Natural killer cell treated with Interleukin-12 subunit alpha and Interleukin-12 subunit beta and Interleukin-15 and Interleukin-18, amount 100 ng/mL, for 72 hours (primary cell): ENCODE data around the gene COG7. TPM values are rescaled to one million over a fixed set of nuclear protein-coding genes. Genes with fewer than 3 reads are reported as not detected.
"Not testable (repeated sequence)": the region's sequence is repeated elsewhere in the genome, so short reads cannot be mapped to it uniquely, and the experiment has no call there.

Source experiments
- ATAC-seq, 2 donors: fragments of 150-1000 bp; cut with Tn5 transposase in 1 of 2; sonication (Bioruptor Pico), chemical (Tn5 transposase) in 1 of 2; 2 replicates each; pipeline ENCODE4 v1.10.0; 2021
- DNase-seq: peaks from one replicate; pipeline ENCODE4 v3.0.0; 2022; ENCODE audit warnings: low spot score
- H3K27ac Mint-ChIP-seq, 2 donors: 1 replicate in 1 of 2; 2 replicates in 1 of 2; pipeline ENCODE4 v1.8.0; 2022; ENCODE audit warnings: mixed read lengths in 2 of 2, mild to moderate bottlenecking in 1 of 2, moderate library complexity in 1 of 2
- H3K27me3 Mint-ChIP-seq, 2 donors: 1 replicate in 1 of 2; 2 replicates in 1 of 2; pipeline ENCODE4 v1.8.0; 2022; ENCODE audit warnings: mixed read lengths in 2 of 2
- H3K36me3 Mint-ChIP-seq: one replicate; pipeline ENCODE4 v1.8.0; 2022; ENCODE audit warnings: mixed read lengths
- H3K4me1 Mint-ChIP-seq, 2 donors: 1 replicate in 1 of 2; 2 replicates in 1 of 2; pipeline ENCODE4 v1.8.0; 2022; ENCODE audit warnings: low read depth in 2 of 2, mixed read lengths in 2 of 2, mild to moderate bottlenecking in 1 of 2
- H3K4me3 Mint-ChIP-seq: one replicate; pipeline ENCODE4 v1.8.0; 2022; ENCODE audit warnings: mixed read lengths
- H3K9me3 Mint-ChIP-seq: 2 replicates; pipeline ENCODE4 v1.8.0; 2022; ENCODE audit warnings: mixed read lengths
- total RNA-seq, 2 donors: library from RNA; stranded (reverse); gene quantifications; one replicate each; pipeline ENCODE4 v1.2.3, GENCODE V29; 2022

The COG7 gene
- total RNA-seq, 2 donors from 2014 or later = 21.9 to 28.2 TPM

DNA sequence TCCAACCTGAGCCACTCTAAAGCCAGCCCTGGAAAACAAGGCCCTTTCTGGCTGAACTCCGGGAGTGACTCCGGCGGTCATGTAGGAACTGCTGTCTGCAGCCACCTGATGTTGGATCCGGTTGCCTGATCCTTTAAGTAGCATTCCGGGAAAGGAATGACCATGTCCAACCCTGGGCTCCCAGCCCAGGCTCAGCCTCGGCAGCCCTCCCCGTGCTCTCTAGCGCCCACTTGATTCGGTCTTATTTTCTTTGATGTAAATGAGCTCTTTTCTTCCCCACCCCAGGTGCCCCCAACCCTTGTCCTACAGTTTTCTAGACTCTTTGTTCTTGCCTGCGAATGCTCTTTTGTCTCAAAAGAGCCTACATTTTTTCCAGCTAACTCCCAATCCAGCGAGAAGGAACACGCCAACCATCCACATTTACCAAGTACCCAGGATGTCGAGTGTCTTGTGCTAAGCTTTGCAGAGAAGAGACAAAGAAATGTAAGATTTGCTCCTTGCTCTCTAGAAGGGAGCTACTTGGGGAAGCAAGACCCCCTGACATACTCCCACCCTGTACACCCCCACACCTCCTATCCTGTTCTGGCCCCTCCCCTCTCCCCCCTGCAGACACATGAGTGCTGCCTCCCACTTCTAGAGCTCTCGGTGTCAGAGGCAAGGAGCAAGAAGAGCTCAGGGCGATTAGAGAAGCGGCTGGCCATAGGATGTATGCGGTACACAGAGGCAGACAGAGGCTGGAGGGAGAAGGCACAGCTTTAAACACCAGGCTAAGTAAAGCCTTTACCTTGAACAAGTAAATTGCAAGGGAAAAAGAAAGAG lies 53.8 kb downstream of the COG7 start:
- Mint-ChIP-seq H3K4me1 (peaks cover 0 to 4% of the 10 kb centered on the region in 2 donors), H3K27ac (no peak overlapping the region), H3K27me3 (no peaks in the 10 kb centered on the region), H3K4me3 (no peak overlapping the region), H3K36me3 (peaks cover 38% of the 10 kb centered on the region), H3K9me3 (no peaks in the 10 kb centered on the region)
- DNase-seq (no peak), ATAC-seq (no peak)

DNA sequence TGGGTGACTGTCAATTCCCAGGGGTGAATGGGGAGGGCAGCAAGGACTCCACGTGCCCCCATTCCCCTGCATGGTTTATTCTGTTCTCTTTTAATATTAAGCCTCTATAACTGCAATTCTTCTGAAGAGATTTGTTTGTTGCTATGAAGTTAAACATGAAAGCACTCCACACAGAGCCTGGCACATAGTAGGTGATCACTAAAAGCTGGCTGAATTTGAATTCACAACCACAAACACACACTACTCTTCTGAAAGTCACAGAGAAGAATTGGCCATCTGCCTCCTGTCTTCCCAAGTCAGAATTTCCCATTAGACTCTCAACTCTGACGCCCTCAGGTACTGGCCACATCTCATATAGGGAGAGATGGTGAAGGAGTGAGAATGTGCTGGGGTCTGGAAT lies 55.5 kb downstream of the COG7 start:
- DNase-seq (no peak), ATAC-seq (no peak)
- Mint-ChIP-seq H3K4me1 (peaks cover 0 to 4% of the 10 kb centered on the region in 2 donors), H3K27me3 (no peaks in the 10 kb centered on the region), H3K27ac (no peak overlapping the region), H3K36me3 (peaks cover 28% of the 10 kb centered on the region), H3K9me3 (no peaks in the 10 kb centered on the region), H3K4me3 (no peak overlapping the region)

DNA sequence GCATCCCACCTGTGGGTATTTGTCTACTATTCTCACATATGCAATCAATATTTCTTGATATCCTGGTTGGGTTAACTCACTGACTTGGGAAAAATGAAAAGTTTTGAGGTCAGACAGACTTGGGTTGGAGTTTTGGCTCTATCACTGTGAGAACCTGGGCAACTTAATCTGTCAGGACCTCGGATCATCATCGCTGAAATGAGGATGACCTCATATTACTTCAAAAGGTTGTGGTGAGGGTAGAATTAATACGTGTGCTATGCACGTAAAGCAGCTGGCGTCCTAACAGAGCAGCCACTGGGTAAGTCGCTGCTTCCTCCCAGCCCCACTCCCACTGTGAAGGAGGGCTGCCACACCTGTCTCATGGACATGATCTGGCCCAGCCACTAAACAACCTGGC lies 57.3 kb downstream of the COG7 start:
- ATAC-seq (no peak), DNase-seq (no peak)
- H3K27me3 Mint-ChIP-seq = no peaks in the 10 kb centered on the region
- H3K4me1 Mint-ChIP-seq = peaks cover 0 to 4% of the 10 kb centered on the region in 2 donors
- H3K36me3 Mint-ChIP-seq = peaks cover 22% of the 10 kb centered on the region
- H3K4me3 Mint-ChIP-seq = no peak overlapping the region
- H3K27ac Mint-ChIP-seq = no peak overlapping the region
- H3K9me3 Mint-ChIP-seq = no peaks in the 10 kb centered on the region

DNA sequence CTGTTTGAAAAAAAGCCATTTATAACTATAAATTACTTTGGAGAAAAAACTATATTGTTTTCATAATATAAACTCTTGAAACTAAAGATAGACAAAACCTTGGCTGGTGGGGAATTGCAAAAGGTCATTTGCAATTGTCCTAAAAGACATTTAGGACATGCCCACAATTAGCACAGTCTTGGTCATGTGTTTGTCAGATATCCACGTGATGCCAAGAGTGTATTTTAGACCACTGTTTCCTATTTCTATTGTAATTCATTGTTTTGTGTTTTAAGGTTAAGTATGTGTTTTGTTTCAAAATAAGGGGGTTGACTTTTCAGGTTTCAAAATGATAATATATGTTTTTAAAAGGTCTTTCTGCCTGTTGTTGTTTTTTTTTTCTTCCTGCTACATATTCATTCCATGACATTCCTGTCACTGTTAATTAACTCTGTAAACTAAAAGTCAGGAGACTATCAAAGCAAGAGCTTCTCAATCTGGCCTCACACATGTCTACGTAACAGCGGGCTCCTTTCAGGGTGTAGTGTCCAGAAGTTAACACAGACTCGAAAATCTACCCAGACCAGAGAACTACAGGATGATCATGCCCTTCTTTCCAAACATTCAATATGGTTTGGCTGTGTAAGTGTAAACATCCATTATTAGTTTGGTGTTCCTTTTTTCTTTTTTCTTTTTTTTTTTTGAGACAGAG lies 58.7 kb downstream of the COG7 start:
- ATAC-seq (no peak), DNase-seq (no peak)
- Mint-ChIP-seq H3K4me3 (no peak overlapping the region), H3K4me1 (no peaks in the 10 kb centered on the region), H3K27ac (no peak overlapping the region), H3K9me3 (no peaks in the 10 kb centered on the region), H3K27me3 (no peaks in the 10 kb centered on the region), H3K36me3 (peaks cover 12% of the 10 kb centered on the region)

DNA sequence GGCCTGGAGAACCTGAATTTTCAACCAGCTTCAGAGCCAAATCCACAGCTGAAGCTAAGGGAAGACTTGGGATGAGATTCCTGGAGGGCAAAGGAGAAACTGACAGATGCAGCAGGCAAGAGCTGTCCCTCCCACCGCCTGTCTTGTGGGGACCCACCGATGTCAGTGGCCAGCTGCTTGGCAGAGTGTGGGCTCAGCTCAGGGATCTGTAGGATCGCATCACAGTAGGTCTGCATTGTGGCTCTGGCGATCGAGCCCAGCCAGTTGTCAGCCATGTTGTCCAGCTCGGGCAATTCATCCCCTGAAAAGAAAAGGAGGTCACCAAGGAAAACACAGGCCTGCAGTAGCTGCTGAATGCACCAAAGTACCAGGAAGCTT lies 60.8 kb downstream of the COG7 start:
- no peak overlapping the region for H3K4me3 Mint-ChIP-seq
- peak; percentile 13 for DNase-seq
- H3K27ac Mint-ChIP-seq = no peak overlapping the region
- peaks cover 9% of the 10 kb centered on the region for H3K36me3 Mint-ChIP-seq
- no peak for ATAC-seq
- H3K9me3 Mint-ChIP-seq = no peaks in the 10 kb centered on the region
- H3K4me1 Mint-ChIP-seq = no peaks in the 10 kb centered on the region
- H3K27me3 Mint-ChIP-seq = no peaks in the 10 kb centered on the region

DNA sequence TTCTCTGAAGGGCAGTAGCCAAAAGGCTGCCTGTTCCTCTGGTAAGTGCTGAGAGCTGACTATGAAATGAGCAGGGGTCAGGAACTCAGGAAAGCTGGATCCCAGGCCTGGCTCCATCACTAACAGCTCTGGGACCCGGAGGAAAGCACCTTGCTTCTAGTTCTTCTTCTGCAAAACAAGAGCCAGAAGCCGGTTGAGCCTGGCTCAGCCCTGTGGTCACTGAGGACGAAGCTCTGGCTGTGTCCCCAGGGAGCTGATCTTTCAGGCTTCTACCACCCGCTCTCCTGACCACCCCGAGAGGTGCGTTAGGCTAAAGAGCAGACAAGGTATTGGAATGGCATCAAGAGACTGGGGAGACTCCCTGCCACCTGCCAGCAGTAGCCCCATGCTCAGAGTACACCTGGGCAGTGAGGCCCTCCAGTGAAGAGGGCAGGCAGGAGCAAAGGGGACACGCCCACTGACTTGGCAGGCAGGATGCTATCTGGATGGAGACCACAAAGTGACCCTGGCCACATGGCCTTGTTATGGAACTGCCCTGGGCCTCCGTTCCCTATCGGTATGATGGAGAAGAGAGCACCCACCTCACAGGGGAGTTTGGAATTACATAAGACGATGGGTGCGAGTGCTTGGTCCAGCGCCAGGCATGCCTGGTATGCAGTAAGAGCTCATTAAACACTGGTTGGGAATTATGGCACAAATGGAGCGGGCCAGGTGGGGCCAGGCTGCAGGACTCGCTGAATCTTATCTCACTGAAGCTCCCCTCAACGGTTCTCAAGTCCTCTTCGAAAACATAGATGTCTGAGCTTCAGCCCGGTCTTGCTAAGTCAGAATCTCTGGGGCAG lies 61.4 kb downstream of the COG7 start:
- Mint-ChIP-seq H3K27ac (no peak overlapping the region), H3K9me3 (no peaks in the 10 kb centered on the region), H3K27me3 (no peaks in the 10 kb centered on the region), H3K4me3 (no peak overlapping the region), H3K36me3 (peaks cover 8% of the 10 kb centered on the region), H3K4me1 (no peaks in the 10 kb centered on the region)
- DNase-seq (peak; percentile 51), ATAC-seq (no peak)

DNA sequence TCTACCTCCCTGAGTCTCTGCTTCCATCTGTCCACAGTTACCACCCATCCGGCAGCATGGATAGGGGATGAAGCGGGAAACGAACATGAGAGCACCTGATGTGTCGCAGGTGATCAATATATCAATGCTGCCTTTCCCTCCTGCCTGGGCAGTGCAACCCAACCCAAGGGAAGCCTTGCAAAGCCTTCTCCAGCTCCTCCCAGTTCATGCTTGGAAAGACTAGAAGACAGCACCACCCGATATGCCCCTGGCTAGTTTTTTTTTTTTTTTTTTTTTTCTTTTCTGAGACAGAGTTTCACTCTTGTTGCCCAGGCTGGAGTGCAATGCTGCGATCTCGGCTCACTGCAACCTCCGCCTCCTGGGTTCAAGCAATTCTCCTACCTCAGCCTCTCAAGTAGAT lies 63.1 kb downstream of the COG7 start:
- not testable (repeated sequence) for H3K27me3 Mint-ChIP-seq, H3K4me3 Mint-ChIP-seq, ATAC-seq, H3K9me3 Mint-ChIP-seq, H3K27ac Mint-ChIP-seq, DNase-seq, H3K36me3 Mint-ChIP-seq, H3K4me1 Mint-ChIP-seq

DNA sequence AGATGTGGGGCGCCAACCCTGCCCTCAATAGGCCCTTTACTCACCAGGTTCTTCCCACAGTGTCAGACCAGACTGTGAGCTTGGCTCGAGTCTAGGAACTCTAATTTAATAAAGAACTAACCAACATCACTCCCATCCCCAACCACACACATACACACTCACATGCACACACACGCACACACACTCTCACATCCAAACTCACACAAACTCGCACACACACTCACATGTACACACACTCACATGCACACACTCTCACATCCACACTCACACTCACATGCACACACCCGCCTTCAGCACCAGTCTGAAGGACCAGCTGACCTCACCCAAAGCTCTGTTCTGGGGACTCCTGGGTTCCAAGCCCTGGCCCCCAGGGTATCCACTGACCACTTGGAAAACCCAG lies 63.8 kb downstream of the COG7 start:
- DNase-seq (no peak), ATAC-seq (peak in 1 of 2 donors; percentile 41)
- Mint-ChIP-seq H3K9me3 (no peaks in the 10 kb centered on the region), H3K4me3 (no peak overlapping the region), H3K27ac (no peak overlapping the region), H3K27me3 (no peaks in the 10 kb centered on the region), H3K4me1 (no peaks in the 10 kb centered on the region), H3K36me3 (peaks cover 8% of the 10 kb centered on the region)

DNA sequence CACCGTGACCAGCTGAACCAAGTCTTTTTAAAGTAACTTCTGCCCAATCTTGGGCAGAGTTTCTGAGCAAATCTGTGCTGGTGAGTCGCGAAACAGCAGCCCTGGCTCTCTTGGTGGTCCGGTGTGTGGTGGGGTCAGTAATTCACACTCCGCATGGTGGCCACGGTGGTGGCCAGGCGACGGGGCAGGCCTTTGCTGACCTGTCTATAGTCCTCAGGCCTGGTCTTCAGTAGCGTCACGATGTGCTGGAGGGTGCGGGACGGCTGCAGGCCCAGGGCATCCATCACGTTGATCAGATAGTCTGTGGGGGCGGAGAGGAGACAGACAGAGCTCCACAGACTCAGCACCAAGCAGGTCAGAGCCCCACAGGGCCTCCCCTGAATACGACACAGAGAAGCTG lies 64.2 kb downstream of the COG7 start:
- Mint-ChIP-seq H3K27me3 (no peaks in the 10 kb centered on the region), H3K4me3 (no peak overlapping the region), H3K27ac (no peak overlapping the region), H3K36me3 (peaks cover 8% of the 10 kb centered on the region), H3K4me1 (no peaks in the 10 kb centered on the region), H3K9me3 (no peaks in the 10 kb centered on the region)
- no peak for ATAC-seq
- DNase-seq = peak; percentile 22

DNA sequence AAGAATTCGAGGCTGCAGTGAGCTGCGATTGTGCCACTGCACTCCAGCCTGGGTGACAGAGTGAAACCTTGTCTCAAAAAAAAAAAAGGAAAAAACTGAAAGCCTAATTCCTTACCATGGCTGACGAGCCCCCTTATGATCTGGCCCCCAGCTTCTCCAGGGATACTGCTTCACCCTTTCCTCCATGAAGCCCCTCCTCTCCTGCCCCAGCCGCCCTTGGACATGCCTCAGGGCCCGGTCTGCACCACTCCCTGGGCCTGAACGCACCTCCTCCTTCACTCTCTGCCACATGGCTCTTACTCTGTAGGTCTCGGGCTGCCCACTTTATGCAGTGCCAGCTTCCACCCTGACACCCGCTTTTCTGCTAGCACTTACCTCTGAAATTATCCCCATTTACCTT lies 65.3 kb downstream of the COG7 start:
- H3K9me3 Mint-ChIP-seq = no peaks in the 10 kb centered on the region
- H3K27me3 Mint-ChIP-seq = no peaks in the 10 kb centered on the region
- no peak overlapping the region for H3K27ac Mint-ChIP-seq
- H3K4me3 Mint-ChIP-seq = no peak overlapping the region
- DNase-seq (peak; percentile 29), ATAC-seq (no peak)
- peaks cover 8% of the 10 kb centered on the region for H3K36me3 Mint-ChIP-seq
- no peaks in the 10 kb centered on the region for H3K4me1 Mint-ChIP-seq

DNA sequence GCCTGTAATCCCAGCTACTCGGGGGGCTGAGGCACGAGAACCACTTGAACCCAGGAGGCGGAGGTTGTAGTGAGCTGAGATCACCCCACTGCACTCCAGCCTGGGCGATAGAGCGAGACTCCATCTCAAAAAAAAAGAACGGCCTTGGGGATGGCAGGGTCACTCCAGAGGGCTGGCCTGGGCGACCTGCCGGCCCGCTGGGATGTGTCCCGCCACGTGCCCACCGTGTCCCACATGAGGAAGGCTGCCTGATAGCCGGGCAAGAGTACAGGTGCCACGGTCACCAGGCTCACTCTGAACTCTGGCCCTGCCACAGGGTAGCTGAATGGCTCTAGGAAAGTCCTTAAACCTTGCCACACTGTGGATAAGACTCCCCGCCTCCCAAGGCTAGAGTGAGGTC lies 67.5 kb downstream of the COG7 start:
- Mint-ChIP-seq H3K4me3 (no peak overlapping the region), H3K36me3 (peaks cover 8% of the 10 kb centered on the region), H3K27ac (no peak overlapping the region), H3K27me3 (no peaks in the 10 kb centered on the region), H3K4me1 (no peaks in the 10 kb centered on the region), H3K9me3 (no peaks in the 10 kb centered on the region)
- DNase-seq (peak; percentile 28), ATAC-seq (peak in 1 of 2 donors; percentile 20)

DNA sequence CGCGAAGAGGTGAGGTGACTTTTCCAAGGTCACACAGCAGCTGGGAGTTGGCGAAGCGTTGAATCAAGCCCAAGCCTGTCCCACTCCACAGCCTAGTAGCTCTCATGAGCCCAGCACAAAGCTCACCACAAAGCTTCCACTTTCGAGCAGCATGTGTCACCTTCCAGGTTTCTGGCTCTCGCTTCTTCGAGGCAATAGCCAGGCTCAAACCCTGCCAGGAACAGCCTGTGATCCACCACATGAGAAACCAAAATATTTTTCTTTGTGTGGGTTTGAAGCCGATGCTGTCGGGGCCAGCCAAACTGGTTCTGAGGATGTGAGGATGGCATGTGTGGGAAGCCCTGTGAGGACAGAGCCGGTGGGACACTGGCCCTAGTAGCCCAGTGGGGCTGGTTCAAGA lies 68.1 kb downstream of the COG7 start:
- Mint-ChIP-seq H3K36me3 (peaks cover 8% of the 10 kb centered on the region), H3K4me3 (no peak overlapping the region), H3K27ac (no peak overlapping the region), H3K9me3 (no peaks in the 10 kb centered on the region), H3K27me3 (no peaks in the 10 kb centered on the region), H3K4me1 (no peaks in the 10 kb centered on the region)
- ATAC-seq (no peak), DNase-seq (no peak)

DNA sequence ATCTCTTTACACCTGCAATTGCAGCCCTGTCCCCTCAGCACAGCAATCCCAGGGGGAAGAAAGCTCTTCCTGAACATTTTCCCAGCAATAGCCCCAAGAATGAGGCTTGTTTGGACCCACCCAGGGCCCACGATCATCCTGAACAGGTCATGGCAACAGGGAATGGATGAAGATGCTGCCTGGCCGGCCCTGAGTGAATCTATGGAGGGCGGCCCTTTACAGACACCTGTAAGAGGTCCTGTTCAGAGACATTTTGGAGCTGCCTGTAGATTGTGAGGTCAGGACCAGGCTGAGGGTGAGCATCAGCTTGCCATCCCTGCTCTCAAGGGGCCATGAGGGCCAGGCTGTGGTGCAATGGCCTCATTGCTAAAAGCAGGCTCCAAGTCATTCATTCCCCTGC lies 69.1 kb downstream of the COG7 start:
- peaks cover 0 to 4% of the 10 kb centered on the region in 2 donors for H3K27me3 Mint-ChIP-seq
- no peak overlapping the region for H3K27ac Mint-ChIP-seq
- H3K9me3 Mint-ChIP-seq = no peaks in the 10 kb centered on the region
- no peak for ATAC-seq
- no peak overlapping the region for H3K4me3 Mint-ChIP-seq
- peaks cover under 1% of the 10 kb centered on the region for H3K36me3 Mint-ChIP-seq
- DNase-seq = no peak
- no peaks in the 10 kb centered on the region for H3K4me1 Mint-ChIP-seq

DNA sequence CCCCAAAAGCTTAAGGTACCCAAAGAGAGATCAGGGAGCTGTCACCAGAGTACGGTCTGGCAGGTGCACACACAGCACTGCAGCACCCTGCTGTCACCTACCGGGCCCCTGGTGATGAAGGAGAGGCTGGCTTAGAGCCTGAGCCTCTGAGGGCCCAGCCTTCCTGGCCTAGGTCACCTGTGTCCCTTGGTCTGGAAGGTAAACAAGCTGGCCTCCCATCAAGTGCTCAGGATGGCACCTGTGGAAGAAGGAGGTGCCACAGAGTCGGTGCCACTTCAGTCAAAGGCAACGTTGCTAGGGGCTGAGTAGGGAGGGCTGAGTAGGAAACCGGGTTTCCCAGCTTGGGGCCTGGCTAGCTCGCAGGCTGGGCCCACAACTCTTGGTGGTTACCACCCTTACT lies 70.7 kb downstream of the COG7 start:
- no peaks in the 10 kb centered on the region for H3K36me3 Mint-ChIP-seq
- no peak overlapping the region for H3K27ac Mint-ChIP-seq
- peaks cover 0 to 6% of the 10 kb centered on the region in 2 donors for H3K27me3 Mint-ChIP-seq
- ATAC-seq (no peak), DNase-seq (no peak)
- no peaks in the 10 kb centered on the region for H3K4me1 Mint-ChIP-seq
- H3K9me3 Mint-ChIP-seq = no peaks in the 10 kb centered on the region
- no peak overlapping the region for H3K4me3 Mint-ChIP-seq
